GM18526 (cell line): Measurements from ENCODE around the gene KIAA2012.

Experiments
- POLR2A ChIP-seq: IDR thresholded peaks from 3 replicates; pipeline ENCODE4 v1.6.1; 2011; ENCODE audit not compliant: insufficient read length; ENCODE audit errors: extremely low read depth

Gene KIAA2012

DNA sequence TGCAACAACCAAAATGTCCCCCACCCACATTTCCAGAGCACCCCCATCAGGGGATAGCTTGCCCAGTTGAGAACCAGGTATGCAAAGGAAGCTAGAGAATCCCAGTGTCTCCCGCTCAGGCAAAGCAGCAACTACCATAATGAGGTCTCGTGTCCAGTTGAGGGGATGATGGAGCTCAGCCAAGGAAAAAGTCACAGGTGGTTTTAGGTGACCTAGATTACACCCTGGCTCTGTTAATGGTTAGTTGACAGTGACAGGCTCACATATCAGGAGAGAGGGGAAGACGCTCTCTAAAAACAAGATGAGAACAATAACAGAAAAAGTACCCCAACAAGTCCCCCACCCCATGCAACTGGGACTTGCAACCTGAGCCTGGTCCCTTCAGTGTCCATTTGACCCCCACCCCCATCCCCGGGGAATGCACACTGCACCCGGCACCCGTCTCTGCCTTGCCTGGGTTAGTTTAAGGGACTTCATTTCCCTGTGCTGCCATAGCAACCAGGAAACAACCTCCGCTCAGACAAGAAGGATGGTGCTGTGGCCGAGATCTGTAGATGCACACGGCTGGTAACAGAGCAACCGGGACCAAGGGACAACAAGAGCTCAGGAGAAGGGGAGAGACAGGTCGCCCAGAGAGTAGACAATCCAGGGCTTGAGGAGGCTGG is at the start of gene KIAA2012:
Gene KIAA2012 (plus strand): TSS at position 519 of the 665 bp plus-strand sequence. CDS start 373 bp downstream, outside the sequence.
- no peak for TF ChIP-seq POLR2A

GRCh38 chr2:202023904-202024266 is 49.2 kb upstream of the KIAA2012 start:
- TF ChIP-seq POLR2A: no peak

GRCh38 chr2:202024871-202025270 is 48.2 kb upstream of the KIAA2012 start:
- no peak for TF ChIP-seq POLR2A

GRCh38 chr2:202025816-202026215 is 47.2 kb upstream of the KIAA2012 start:
- TF ChIP-seq POLR2A: no peak

- no peak for TF ChIP-seq POLR2A
These were observed 46.5 kb upstream of the KIAA2012 start for GRCh38 chr2:202026507-202026906.

DNA sequence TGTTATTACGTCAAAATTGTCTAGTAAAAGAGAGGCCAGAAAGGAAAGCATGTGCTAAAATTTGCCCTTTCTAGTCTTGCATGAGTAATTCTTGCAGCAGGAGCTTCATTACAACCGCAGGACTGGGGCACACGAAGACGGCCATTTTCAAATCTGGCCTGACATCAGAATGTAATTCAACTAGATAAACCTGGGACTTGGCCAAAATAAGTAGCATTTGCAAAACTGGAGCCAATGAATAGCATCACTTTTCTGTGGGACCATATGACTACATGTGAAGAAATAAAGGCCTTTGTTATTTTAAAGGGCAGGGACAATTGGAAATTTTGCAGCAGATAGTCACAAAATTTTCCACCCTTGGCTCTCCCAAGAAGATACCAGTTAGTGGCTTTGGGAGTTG is 42.4 kb upstream of the KIAA2012 start:
- no peak for TF ChIP-seq POLR2A

- no peak for TF ChIP-seq POLR2A
These were observed 41.7 kb upstream of the KIAA2012 start for GRCh38 chr2:202031246-202031951.

GRCh38 chr2:202032846-202033316 is 40.2 kb upstream of the KIAA2012 start:
- TF ChIP-seq POLR2A: no peak

GRCh38 chr2:202033317-202034248 is 39.5 kb upstream of the KIAA2012 start, which contains the start of gene FZD7:
TSS of gene FZD7 (plus strand) at chr2:202033855. CDS start at chr2:202034648, 793 bp downstream.
- peak; percentile 22 for TF ChIP-seq POLR2A

DNA sequence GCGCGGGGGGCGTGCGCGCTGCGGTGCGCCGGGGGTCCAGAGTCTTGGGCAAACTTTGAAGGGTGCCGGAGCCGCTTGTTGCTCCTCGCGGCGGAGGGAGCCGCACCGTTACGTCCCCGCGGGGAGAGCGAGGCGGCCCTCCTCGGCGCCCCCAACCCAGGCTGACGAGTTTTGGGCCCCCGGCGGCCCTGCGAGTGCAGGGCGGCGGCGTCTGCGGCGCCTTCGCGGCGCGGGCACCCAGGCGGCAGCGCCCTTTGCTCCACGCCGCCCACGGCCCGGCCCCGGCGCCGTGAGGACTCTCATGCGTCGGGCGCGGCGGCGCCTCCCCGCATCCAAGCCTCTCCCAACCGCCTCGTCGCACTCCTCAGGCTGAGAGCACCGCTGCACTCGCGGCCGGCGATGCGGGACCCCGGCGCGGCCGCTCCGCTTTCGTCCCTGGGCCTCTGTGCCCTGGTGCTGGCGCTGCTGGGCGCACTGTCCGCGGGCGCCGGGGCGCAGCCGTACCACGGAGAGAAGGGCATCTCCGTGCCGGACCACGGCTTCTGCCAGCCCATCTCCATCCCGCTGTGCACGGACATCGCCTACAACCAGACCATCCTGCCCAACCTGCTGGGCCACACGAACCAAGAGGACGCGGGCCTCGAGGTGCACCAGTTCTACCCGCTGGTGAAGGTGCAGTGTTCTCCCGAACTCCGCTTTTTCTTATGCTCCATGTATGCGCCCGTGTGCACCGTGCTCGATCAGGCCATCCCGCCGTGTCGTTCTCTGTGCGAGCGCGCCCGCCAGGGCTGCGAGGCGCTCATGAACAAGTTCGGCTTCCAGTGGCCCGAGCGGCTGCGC is 38.6 kb upstream of the KIAA2012 start:
- TF ChIP-seq POLR2A: no peak

GRCh38 chr2:202035089-202035940 is 37.7 kb upstream of the KIAA2012 start:
- no peak for TF ChIP-seq POLR2A

DNA sequence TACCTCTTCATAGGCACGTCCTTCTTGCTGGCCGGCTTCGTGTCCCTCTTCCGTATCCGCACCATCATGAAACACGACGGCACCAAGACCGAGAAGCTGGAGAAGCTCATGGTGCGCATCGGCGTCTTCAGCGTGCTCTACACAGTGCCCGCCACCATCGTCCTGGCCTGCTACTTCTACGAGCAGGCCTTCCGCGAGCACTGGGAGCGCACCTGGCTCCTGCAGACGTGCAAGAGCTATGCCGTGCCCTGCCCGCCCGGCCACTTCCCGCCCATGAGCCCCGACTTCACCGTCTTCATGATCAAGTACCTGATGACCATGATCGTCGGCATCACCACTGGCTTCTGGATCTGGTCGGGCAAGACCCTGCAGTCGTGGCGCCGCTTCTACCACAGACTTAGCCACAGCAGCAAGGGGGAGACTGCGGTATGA is 37.1 kb upstream of the KIAA2012 start:
- no peak for TF ChIP-seq POLR2A

DNA sequence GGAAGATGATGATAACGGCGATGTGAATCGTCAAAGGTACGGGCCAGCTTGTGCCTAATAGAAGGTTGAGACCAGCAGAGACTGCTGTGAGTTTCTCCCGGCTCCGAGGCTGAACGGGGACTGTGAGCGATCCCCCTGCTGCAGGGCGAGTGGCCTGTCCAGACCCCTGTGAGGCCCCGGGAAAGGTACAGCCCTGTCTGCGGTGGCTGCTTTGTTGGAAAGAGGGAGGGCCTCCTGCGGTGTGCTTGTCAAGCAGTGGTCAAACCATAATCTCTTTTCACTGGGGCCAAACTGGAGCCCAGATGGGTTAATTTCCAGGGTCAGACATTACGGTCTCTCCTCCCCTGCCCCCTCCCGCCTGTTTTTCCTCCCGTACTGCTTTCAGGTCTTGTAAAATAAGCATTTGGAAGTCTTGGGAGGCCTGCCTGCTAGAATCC is 36.4 kb upstream of the KIAA2012 start:
- no peak for TF ChIP-seq POLR2A

GRCh38 chr2:202037086-202037485 is 36.0 kb upstream of the KIAA2012 start:
- TF ChIP-seq POLR2A: no peak
